Spinal cord (tissue), 10 donors: ENCODE data around the gene HOXB6. TPM values are rescaled to one million over a fixed set of nuclear protein-coding genes. Genes with fewer than 3 reads are reported as not detected.
A peak's percentile ranks its signal among the peaks of the same experiment; 100 is the strongest.

Experiments used
- DNase-seq, 6 donors: peaks; one replicate each; pipeline versions ENCODE4 v3.0.0 to v3.0.0-alpha.2; 2013 to 2015; ENCODE audit warnings: low spot score in 6 of 6, low read depth in 4 of 6
- H3K27ac ChIP-seq: one replicate; pipeline ENCODE4 v1.5.1; 2013; ENCODE audit warnings: low read depth, low read length, control low read depth
- H3K27me3 ChIP-seq: one replicate; pipeline ENCODE4 v1.6.1; 2013; ENCODE audit warnings: low read length; ENCODE audit not compliant: control insufficient read depth, insufficient read depth
- H3K36me3 ChIP-seq: one replicate; pipeline ENCODE4 v1.6.1; 2013; ENCODE audit warnings: low read length; ENCODE audit not compliant: control insufficient read depth, insufficient read depth
- H3K4me1 ChIP-seq: one replicate; pipeline ENCODE4 v1.6.1; 2013; ENCODE audit warnings: low read length; ENCODE audit not compliant: control insufficient read depth, insufficient read depth
- H3K4me3 ChIP-seq: one replicate; pipeline ENCODE4 v1.5.1; 2013; ENCODE audit warnings: low read depth, low read length, control low read depth
- H3K9me3 ChIP-seq: one replicate; pipeline ENCODE4 v1.6.1; 2013; ENCODE audit warnings: low read length; ENCODE audit not compliant: control insufficient read depth, insufficient read depth
- WGBS: methylation state at CpG from one replicate; pipeline ENCODE4 v1.1.5; 2013; ENCODE audit warnings: missing lambda C conversion rate; ENCODE audit not compliant: insufficient coverage; 5-methylcytosine and 5-hydroxymethylcytosine counted together
- polyA plus RNA-seq, 2 donors: library from polyadenylated mRNA; unstranded; fragments of 120-200 nt; gene quantifications; one replicate each; pipeline ENCODE4 v1.2.1, GENCODE V29; 2013; ENCODE audit not compliant: insufficient read length in 2 of 2
- total RNA-seq, 2 donors: library from RNA; depleted of rRNA in 1 of 2; stranded (reverse); fragments of 120-200 nt in 1 of 2; fragments of >200 nt in 1 of 2; gene quantifications; one replicate each; pipeline versions ENCODE4 v1.2.3 to v1.2.4, GENCODE V29; 2013 to 2014
- donor health status: healthy.

The HOXB6 gene
- total and polyA plus RNA-seq, 4 donors = 20.2 to 142 (median 86.5) TPM

- Histone ChIP-seq H3K4me1 (peaks cover 75% of the 10 kb centered on the region), H3K27me3 (no peaks in the 10 kb centered on the region), H3K27ac (peak overlapping the region; percentile 99), H3K4me3 (peak overlapping the region; percentile 94), H3K36me3 (peaks cover 44% of the 10 kb centered on the region), H3K9me3 (no peaks in the 10 kb centered on the region)
- no peak for DNase-seq
Measured at GRCh38 chr17:48590607-48591161, 14.1 kb downstream of the HOXB6 start.

DNA sequence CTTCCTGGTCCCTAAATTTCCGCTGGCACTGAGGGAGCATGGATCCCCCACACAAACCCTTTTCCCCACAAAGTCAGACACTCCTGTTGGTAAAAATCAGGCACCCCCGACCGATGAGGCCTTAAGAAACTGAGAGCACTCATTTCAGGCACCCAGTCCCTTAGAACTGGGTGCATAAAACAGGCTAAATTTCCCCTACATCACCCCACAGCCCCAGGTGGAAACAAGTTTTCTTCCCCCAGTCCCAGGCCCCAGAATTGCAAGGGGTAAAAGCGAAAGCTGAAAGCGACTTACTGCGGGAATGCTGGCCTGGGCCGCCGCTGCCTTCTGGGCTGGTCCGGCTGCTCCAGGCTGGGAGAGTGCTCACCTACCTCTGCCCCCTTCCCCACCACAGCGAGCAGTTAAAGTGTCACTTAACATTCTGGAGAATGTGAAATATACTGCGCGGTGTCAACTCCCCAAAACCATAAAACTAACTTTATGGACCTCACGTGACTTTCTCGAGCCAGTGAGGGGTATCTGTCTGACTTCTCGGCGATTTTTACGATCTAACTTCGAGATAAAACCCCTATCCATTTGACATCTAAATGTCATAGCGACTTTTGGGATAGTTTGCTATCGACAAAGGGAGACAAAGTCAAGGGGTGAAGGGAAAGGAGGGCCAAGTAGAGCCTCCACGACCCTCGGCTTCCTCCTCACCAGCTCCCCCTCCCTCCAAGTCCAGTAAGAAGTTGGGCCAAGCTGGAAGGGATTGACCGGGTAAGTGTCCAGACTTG, 14.8 kb downstream of the HOXB6 start, which contains the start of gene HOXB3:
Gene HOXB3, minus strand, starts transcription at position 411 of the 776 bp plus-strand sequence. CDS start 37,767 bp downstream, outside the sequence.
- 36% methylated on average over 10 of the region's 23 CpGs for WGBS
- H3K27me3 ChIP-seq = no peaks in the 10 kb centered on the region
- peaks cover 41% of the 10 kb centered on the region for H3K36me3 ChIP-seq
- peak within 1 kb of the TSS; percentile 99 for H3K27ac ChIP-seq
- peak within 1 kb of the TSS; percentile 94 for H3K4me3 ChIP-seq
- no peaks in the 10 kb centered on the region for H3K9me3 ChIP-seq
- H3K4me1 ChIP-seq = peaks cover 76% of the 10 kb centered on the region
- peak in 2 of 6 donors; percentile 60 to 91 for DNase-seq

DNA sequence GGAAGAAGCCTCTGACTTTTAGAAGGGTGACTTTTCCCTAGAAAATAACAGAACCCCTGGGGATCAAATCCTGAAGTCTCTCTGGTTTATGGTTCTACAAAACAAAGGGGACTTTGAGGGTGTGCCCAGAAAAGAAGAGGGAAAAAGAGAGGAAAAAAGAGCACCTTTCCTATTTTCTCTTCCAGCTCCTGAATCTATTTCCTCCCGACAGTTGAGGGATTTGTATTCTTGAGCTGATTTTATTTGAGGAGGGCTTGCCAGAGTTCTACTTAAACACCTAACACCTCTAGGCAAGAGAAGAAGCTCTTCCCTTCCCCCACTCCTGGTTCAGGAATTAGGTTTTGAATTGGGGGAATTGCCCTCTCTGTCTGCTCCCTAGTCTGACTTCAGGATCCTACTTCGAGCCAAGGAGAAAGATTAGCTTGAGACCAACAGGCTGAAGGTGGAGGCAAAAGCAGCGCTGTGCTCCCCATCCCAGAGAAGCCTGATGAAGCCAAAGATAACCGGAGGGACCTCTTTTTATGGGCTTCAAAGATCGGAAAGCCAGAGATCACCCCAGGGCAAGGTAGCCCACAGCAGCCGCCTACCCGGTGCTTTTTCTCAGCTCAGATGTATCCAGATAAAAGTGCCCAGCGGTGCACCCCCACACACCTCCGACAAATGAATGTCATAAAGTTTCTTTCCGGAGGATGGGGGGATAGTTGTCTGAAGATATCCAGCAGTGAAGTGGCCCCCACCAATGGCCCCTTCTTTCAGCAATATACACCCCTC, 15.5 kb downstream of the HOXB6 start:
- H3K36me3 ChIP-seq = peaks cover 33% of the 10 kb centered on the region
- H3K4me1 ChIP-seq = peaks cover 73% of the 10 kb centered on the region
- H3K27me3 ChIP-seq = no peaks in the 10 kb centered on the region
- peak overlapping the region; percentile 99 for H3K27ac ChIP-seq
- peak overlapping the region; percentile 67 for H3K4me3 ChIP-seq
- H3K9me3 ChIP-seq = no peaks in the 10 kb centered on the region
- WGBS = 22% methylated on average over 5 of the region's 10 CpGs
- DNase-seq = no peak

DNA sequence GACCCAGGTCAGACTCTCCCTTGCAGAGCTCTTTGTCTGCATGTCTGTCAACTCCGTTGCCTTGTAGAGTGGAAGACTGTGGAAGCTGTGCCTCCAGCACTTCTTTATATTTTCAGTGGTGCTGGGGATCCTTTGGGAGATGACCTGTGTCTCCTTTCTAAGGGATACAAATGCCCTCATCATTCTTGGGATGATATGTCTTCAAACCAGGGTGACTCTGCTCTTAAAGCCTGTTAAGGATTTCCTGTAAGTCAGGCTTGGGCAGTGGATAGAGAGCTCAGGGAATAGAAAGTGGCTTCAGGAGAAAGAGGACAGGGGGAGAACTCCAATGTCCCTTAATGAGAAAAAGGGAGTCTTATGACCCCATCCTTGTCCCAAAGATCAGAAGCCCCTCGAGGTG, 16.3 kb downstream of the HOXB6 start:
- Histone ChIP-seq H3K27me3 (no peaks in the 10 kb centered on the region), H3K4me3 (peak overlapping the region; percentile 67), H3K27ac (peak overlapping the region; percentile 99), H3K9me3 (no peaks in the 10 kb centered on the region), H3K36me3 (peaks cover 32% of the 10 kb centered on the region), H3K4me1 (peaks cover 72% of the 10 kb centered on the region)
- peak in 1 of 6 donors; percentile 38 for DNase-seq
- WGBS = no CpG with 5 or more reads among the region's 2 CpGs

DNA sequence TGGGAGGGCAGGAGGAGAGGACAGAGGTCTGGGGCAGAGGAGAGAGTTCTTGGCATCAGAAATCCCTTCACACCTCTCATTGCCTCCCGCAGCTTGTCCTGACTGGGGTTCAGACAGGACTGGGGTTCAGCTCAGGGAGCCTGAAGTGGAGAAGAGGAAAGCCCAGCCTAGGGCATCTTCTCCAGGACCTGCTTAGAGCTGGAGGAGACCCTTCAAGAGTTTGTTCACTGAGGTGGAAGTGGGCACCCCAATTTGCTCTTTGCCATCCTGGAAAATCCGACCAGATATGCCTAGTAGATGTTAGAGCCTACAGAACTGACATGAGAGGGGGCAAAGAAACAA, 16.7 kb downstream of the HOXB6 start:
- Histone ChIP-seq H3K4me1 (peaks cover 77% of the 10 kb centered on the region), H3K4me3 (peak overlapping the region; percentile 67), H3K27ac (peak overlapping the region; percentile 99), H3K36me3 (peaks cover 29% of the 10 kb centered on the region), H3K9me3 (no peaks in the 10 kb centered on the region), H3K27me3 (no peaks in the 10 kb centered on the region)
- no peak for DNase-seq
- 14% methylated on average over 1 of the region's 2 CpGs for WGBS

- peak overlapping the region; percentile 99 for H3K27ac ChIP-seq
- H3K9me3 ChIP-seq = no peaks in the 10 kb centered on the region
- 20% methylated on average over 3 of the region's 5 CpGs for WGBS
- H3K36me3 ChIP-seq = peaks cover 25% of the 10 kb centered on the region
- H3K4me3 ChIP-seq = peak overlapping the region; percentile 67
- peak in 2 of 6 donors; percentile 73 to 89 for DNase-seq
- no peaks in the 10 kb centered on the region for H3K27me3 ChIP-seq
- peaks cover 80% of the 10 kb centered on the region for H3K4me1 ChIP-seq
Measured at GRCh38 chr17:48587276-48588073, 17.3 kb downstream of the HOXB6 start.

GRCh38 chr17:48586355-48587258, 18.2 kb downstream of the HOXB6 start:
- Histone ChIP-seq H3K36me3 (peaks cover 25% of the 10 kb centered on the region), H3K4me3 (peak overlapping the region; percentile 67), H3K27ac (peak overlapping the region; percentile 99), H3K27me3 (no peaks in the 10 kb centered on the region), H3K9me3 (no peaks in the 10 kb centered on the region), H3K4me1 (peaks cover 81% of the 10 kb centered on the region)
- peak in 2 of 6 donors; percentile 33 to 90 for DNase-seq
- 1% methylated on average over 13 of the region's 34 CpGs for WGBS

DNA sequence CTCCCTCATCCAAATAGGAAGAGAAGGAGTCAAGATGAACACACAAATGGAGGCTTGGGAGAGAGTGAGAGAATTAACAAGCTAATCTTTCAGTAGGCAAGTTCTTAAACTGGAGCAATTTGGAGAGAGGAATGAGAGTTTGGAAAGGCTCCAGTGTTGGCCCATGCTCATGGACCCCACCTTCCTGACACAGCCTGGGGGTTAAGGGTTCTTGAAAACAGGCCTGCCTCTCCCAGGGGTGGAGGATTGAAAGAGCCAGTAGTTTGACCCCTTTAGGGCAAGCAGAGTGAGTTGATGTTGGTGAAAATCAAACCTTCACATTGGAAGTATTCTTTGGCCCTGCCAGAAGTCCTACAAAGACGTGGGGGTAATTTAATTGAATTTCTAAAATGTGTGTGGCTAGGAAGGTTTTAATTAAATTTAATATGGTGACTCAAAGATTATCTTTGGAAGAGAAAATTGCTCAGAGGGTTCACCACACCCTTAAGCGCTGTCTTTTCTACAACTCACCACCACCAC, 20.5 kb downstream of the HOXB6 start:
- peak overlapping the region; percentile 3 for H3K4me3 ChIP-seq
- peaks cover 18% of the 10 kb centered on the region for H3K36me3 ChIP-seq
- H3K4me1 ChIP-seq = peaks cover 79% of the 10 kb centered on the region
- H3K27ac ChIP-seq = peak overlapping the region; percentile 99
- WGBS = 0% methylated on average over 1 of the region's 2 CpGs
- no peaks in the 10 kb centered on the region for H3K27me3 ChIP-seq
- no peaks in the 10 kb centered on the region for H3K9me3 ChIP-seq
- DNase-seq = peak in 2 of 6 donors; percentile 73 to 81
